ENCODE data around the gene SCAMP2. TPM values are rescaled to one million over a fixed set of nuclear protein-coding genes. Genes with fewer than 3 reads are reported as not detected.
A peak's percentile ranks its signal among the peaks of the same experiment; 100 is the strongest.

The SCAMP2 gene
- total RNA-seq, 4 donors from 2014 or later, result 59.3 to 129 (median 104) TPM

DNA sequence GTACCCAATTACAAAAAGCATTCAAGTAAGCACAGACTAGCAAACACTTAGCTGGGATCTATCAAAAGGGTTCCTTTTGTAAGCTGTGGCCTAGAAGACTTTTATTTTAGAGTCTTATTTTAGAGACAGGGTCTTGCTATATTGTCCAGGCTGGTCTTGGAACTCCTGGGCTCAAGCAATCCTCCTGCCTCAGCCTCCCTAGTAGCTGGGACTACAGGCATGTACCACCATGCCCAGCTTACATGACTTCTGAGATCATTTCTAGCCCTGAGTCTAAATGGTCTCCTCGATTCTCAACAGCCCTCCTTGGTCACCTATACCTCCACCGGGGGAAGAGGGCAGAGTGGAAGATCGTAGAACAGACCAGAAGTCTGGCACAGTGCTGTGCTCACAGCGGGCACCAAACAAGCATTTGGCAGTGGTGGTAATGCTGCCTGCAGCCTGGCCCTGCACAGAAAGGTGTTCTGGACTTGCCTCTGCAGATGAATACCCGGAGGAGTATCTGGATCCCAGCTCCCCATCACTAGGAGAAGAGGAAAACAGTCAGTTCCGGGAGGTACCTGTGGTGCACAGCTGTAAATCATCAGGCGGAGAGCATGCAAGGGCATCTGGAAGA lies 31.1 kb upstream of the SCAMP2 start:
- H3K27ac ChIP-seq, result no peak overlapping the region
- no peak overlapping the region for H3K4me3 ChIP-seq (replicated peaks in 1 of 3)
- peaks cover 10 to 25% of the 10 kb centered on the region in 2 donors for H3K4me1 ChIP-seq
- no peaks in the 10 kb centered on the region for H3K9me3 ChIP-seq
- DNase-seq, result no peak
- intact Hi-C loops (cut with DNase I), result loop anchor here (10.0 kb wide), 1 partner anchor 51 kb away; the partner anchor contains the start of gene RPP25
- peaks cover 21 to 34% of the 10 kb centered on the region in 2 donors for H3K36me3 ChIP-seq
- TF ChIP-seq POLR2A (IDR thresholded peaks at IDR 0.05), result no peak
- TF ChIP-seq, protein P1, sequence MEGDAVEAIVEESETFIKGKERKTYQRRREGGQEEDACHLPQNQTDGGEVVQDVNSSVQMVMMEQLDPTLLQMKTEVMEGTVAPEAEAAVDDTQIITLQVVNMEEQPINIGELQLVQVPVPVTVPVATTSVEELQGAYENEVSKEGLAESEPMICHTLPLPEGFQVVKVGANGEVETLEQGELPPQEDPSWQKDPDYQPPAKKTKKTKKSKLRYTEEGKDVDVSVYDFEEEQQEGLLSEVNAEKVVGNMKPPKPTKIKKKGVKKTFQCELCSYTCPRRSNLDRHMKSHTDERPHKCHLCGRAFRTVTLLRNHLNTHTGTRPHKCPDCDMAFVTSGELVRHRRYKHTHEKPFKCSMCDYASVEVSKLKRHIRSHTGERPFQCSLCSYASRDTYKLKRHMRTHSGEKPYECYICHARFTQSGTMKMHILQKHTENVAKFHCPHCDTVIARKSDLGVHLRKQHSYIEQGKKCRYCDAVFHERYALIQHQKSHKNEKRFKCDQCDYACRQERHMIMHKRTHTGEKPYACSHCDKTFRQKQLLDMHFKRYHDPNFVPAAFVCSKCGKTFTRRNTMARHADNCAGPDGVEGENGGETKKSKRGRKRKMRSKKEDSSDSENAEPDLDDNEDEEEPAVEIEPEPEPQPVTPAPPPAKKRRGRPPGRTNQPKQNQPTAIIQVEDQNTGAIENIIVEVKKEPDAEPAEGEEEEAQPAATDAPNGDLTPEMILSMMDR (IDR thresholded peaks at IDR 0.05), result no peak
- 94 to 95% methylated on average over 7 of the region's 7 CpGs for WGBS, 2 donors
- no peaks in the 10 kb centered on the region for H3K27me3 ChIP-seq

DNA sequence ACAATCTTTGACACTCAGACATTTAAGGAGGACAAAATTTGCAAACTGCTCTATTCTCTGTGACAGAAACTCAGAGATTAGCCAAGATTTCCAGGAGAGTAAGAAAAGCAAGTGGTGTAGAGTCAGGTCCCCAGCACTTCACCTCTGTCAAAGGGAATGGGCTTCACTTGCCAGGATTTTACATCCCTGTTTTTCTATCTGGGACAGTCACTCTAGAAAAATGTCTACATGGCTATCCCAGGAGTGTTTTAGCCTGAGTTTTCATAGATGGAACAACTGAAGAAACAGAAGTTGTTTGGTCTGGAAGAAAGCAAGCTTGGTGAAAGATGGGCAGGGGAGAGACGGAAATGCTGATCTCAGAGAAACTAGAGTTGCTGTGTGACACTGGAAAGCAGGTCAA lies 30.5 kb upstream of the SCAMP2 start:
- 100% methylated on average over 1 of the region's 1 CpG for WGBS, 2 donors
- DNase-seq, result no peak

GRCh38 chr15:74902295-74903075 lies 29.3 kb upstream of the SCAMP2 start:
- Histone ChIP-seq H3K4me3 (replicated peaks in 1 of 3) (no peak overlapping the region), H3K9me3 (no peaks in the 10 kb centered on the region), H3K36me3 (peaks cover 21 to 37% of the 10 kb centered on the region in 2 donors), H3K27ac (no peak overlapping the region), H3K4me1 (peaks cover 7 to 21% of the 10 kb centered on the region in 2 donors), H3K27me3 (no peaks in the 10 kb centered on the region)
- no peak for DNase-seq
- 79 to 90% methylated on average over 4 of the region's 4 CpGs for WGBS, 2 donors
- intact Hi-C loops (cut with DNase I), result loop anchor here (10.0 kb wide), 1 partner anchor 52 kb away; the partner anchor contains the start of gene RPP25
- TF ChIP-seq, protein P1 (IDR thresholded peaks at IDR 0.05), result no peak
- no peak for TF ChIP-seq POLR2A (IDR thresholded peaks at IDR 0.05)

More for the DNA sequence above, 30.5 kb upstream of the SCAMP2 start:
- H3K36me3 ChIP-seq, result peaks cover 21 to 37% of the 10 kb centered on the region in 2 donors
- no peak overlapping the region for H3K27ac ChIP-seq
- H3K27me3 ChIP-seq, result no peaks in the 10 kb centered on the region
- no peaks in the 10 kb centered on the region for H3K9me3 ChIP-seq
- peaks cover 10 to 25% of the 10 kb centered on the region in 2 donors for H3K4me1 ChIP-seq
- intact Hi-C loops (cut with DNase I), result loop anchor here (10.0 kb wide), 1 partner anchor 51 kb away; the partner anchor contains the start of gene RPP25
- H3K4me3 ChIP-seq (replicated peaks in 1 of 3), result no peak overlapping the region
- no peak for TF ChIP-seq POLR2A (IDR thresholded peaks at IDR 0.05)
- TF ChIP-seq, protein P1 (IDR thresholded peaks at IDR 0.05), result no peak

DNA sequence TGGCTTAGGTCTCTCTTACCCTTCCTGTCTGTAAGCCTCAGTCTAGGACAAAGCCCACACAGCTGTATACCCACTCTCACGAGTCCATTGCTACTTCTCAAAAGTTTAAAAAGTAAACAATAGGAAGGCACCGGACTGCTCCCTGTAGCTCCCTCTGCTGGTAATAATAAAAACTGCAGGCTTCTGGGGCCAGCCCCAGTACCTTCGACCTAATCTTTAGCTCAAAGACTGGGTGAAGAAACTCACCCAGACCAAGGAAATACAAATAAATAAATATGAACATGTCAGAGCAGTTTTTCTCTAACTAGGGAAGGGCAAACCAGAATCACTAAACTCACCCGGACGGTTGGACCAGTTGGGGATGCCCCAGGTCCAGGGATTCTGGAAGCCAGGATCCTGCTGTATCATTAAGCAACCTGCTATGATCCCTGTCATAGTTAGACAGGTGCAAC lies 28.5 kb upstream of the SCAMP2 start:
- peaks cover 3 to 17% of the 10 kb centered on the region in 2 donors for H3K4me1 ChIP-seq
- H3K27me3 ChIP-seq, result no peaks in the 10 kb centered on the region
- peak; percentile 51 to 53 for DNase-seq
- no peaks in the 10 kb centered on the region for H3K9me3 ChIP-seq
- 18% methylated on average over 5 of the region's 5 CpGs for WGBS, 2 donors
- no peak overlapping the region for H3K27ac ChIP-seq
- no peak overlapping the region for H3K4me3 ChIP-seq (replicated peaks in 1 of 3)
- TF ChIP-seq, protein P1 (IDR thresholded peaks at IDR 0.05), result peak; percentile 81 to 94 (median 90)
- TF ChIP-seq POLR2A (IDR thresholded peaks at IDR 0.05), result no peak
- intact Hi-C loops (cut with DNase I), result loop anchor here (2.0 to 10.0 kb wide), 2 partner anchors 53 to 121 kb away; partner anchors contain the start of gene RPP25
- H3K36me3 ChIP-seq, result peaks cover 21 to 37% of the 10 kb centered on the region in 2 donors

All from thyroid gland (tissue), 4 donors.